Large intestine (tissue), 3 donors: ENCODE data around the gene PRKN. TPM values are rescaled to one million over a fixed set of nuclear protein-coding genes. Genes with fewer than 3 reads are reported as not detected.
"Not testable (repeated sequence)": the region's sequence is repeated elsewhere in the genome, so short reads cannot be mapped to it uniquely, and the experiment has no call there.

Source experiments
- DNase-seq, 2 donors: peaks; one replicate each; pipeline versions ENCODE4 v3.0.0 to v3.0.0-alpha.2; 2013
- H3K27ac ChIP-seq: one replicate; pipeline ENCODE4 v1.5.1; 2013; ENCODE audit warnings: low read length
- H3K27me3 ChIP-seq: 2 replicates; pipeline ENCODE4 v1.6.1; 2013; ENCODE audit warnings: low read length; ENCODE audit not compliant: control insufficient read depth, insufficient read depth
- H3K36me3 ChIP-seq: 2 replicates; pipeline ENCODE4 v1.6.1; 2013; ENCODE audit warnings: low read length; ENCODE audit not compliant: control insufficient read depth, insufficient read depth
- H3K4me1 ChIP-seq: one replicate; pipeline ENCODE4 v1.6.1; 2013; ENCODE audit warnings: low read length; ENCODE audit not compliant: control insufficient read depth, insufficient read depth
- H3K4me3 ChIP-seq: one replicate; pipeline ENCODE4 v1.5.1; 2013; ENCODE audit warnings: low read length
- H3K9me3 ChIP-seq: one replicate; pipeline ENCODE4 v1.6.1; 2013; ENCODE audit warnings: mild to moderate bottlenecking, low read depth, low read length, moderate library complexity; ENCODE audit not compliant: control insufficient read depth
- WGBS: methylation state at CpG from one replicate; pipeline ENCODE4 v1.1.5; 2013; ENCODE audit warnings: low lambda C conversion rate; ENCODE audit not compliant: insufficient coverage; 5-methylcytosine and 5-hydroxymethylcytosine counted together
- polyA plus RNA-seq: library from polyadenylated mRNA; unstranded; fragments of 120-200 nt; gene quantifications from one replicate; pipeline ENCODE4 v1.2.1, GENCODE V29; 2013

The PRKN gene
- polyA plus RNA-seq, 1 donor, result 2.5 TPM

GRCh38 chr6:161315246-161315917 is 1412.2 kb downstream of the PRKN start:
- WGBS, result 87% methylated on average over 7 of the region's 15 CpGs
- H3K27ac ChIP-seq, H3K27me3 ChIP-seq, H3K9me3 ChIP-seq, H3K4me1 ChIP-seq, DNase-seq, H3K36me3 ChIP-seq, H3K4me3 ChIP-seq: not testable (repeated sequence)

GRCh38 chr6:161314541-161315245 is 1412.9 kb downstream of the PRKN start:
- H3K27ac ChIP-seq, H3K36me3 ChIP-seq, H3K9me3 ChIP-seq, DNase-seq, H3K4me3 ChIP-seq, H3K4me1 ChIP-seq, H3K27me3 ChIP-seq: not testable (repeated sequence)
- no CpG with 5 or more reads among the region's 20 CpGs for WGBS

GRCh38 chr6:161313940-161314509 is 1413.5 kb downstream of the PRKN start:
- Histone ChIP-seq H3K36me3 (no peaks in the 10 kb centered on the region), H3K4me3 (no peak overlapping the region), H3K27ac (no peak overlapping the region), H3K9me3 (peaks cover 3% of the 10 kb centered on the region), H3K4me1 (no peaks in the 10 kb centered on the region), H3K27me3 (no peaks in the 10 kb centered on the region)
- 83% methylated on average over 1 of the region's 6 CpGs for WGBS
- no peak for DNase-seq

GRCh38 chr6:161313475-161313874 is 1414.1 kb downstream of the PRKN start:
- DNase-seq, H3K9me3 ChIP-seq, H3K4me1 ChIP-seq, H3K36me3 ChIP-seq, H3K4me3 ChIP-seq, H3K27me3 ChIP-seq, H3K27ac ChIP-seq: not testable (repeated sequence)
- WGBS, result no CpG with 5 or more reads among the region's 3 CpGs

- H3K27me3 ChIP-seq, H3K4me1 ChIP-seq, H3K4me3 ChIP-seq, H3K9me3 ChIP-seq, DNase-seq, H3K27ac ChIP-seq, H3K36me3 ChIP-seq: not testable (repeated sequence)
- WGBS, result no CpG with 5 or more reads among the region's 7 CpGs
These were observed 1417.8 kb downstream of the PRKN start for GRCh38 chr6:161309774-161310173.

- Histone ChIP-seq H3K36me3 (no peaks in the 10 kb centered on the region), H3K9me3 (no peaks in the 10 kb centered on the region), H3K27ac (no peak overlapping the region), H3K27me3 (no peaks in the 10 kb centered on the region), H3K4me3 (no peak overlapping the region), H3K4me1 (no peaks in the 10 kb centered on the region)
- DNase-seq, result no peak
- 33% methylated on average over 1 of the region's 10 CpGs for WGBS
These were observed 1419.4 kb downstream of the PRKN start for GRCh38 chr6:161308075-161308655.

GRCh38 chr6:161305860-161306259 is 1421.7 kb downstream of the PRKN start:
- no peak for DNase-seq
- Histone ChIP-seq H3K27me3 (no peaks in the 10 kb centered on the region), H3K9me3 (no peaks in the 10 kb centered on the region), H3K36me3 (no peaks in the 10 kb centered on the region), H3K27ac (no peak overlapping the region), H3K4me1 (no peaks in the 10 kb centered on the region), H3K4me3 (no peak overlapping the region)
- no CpG with 5 or more reads among the region's 4 CpGs for WGBS

GRCh38 chr6:161303628-161304340 is 1423.8 kb downstream of the PRKN start:
- no peaks in the 10 kb centered on the region for H3K9me3 ChIP-seq
- no peak overlapping the region for H3K4me3 ChIP-seq
- WGBS, result no CpG with 5 or more reads among the region's 16 CpGs
- no peak overlapping the region for H3K27ac ChIP-seq
- H3K4me1 ChIP-seq, result no peaks in the 10 kb centered on the region
- H3K36me3 ChIP-seq, result no peaks in the 10 kb centered on the region
- no peaks in the 10 kb centered on the region for H3K27me3 ChIP-seq
- no peak for DNase-seq

- no peaks in the 10 kb centered on the region for H3K36me3 ChIP-seq
- no peaks in the 10 kb centered on the region for H3K27me3 ChIP-seq
- H3K9me3 ChIP-seq, result no peaks in the 10 kb centered on the region
- no CpG with 5 or more reads among the region's 6 CpGs for WGBS
- no peak overlapping the region for H3K27ac ChIP-seq
- no peak for DNase-seq
- H3K4me3 ChIP-seq, result no peak overlapping the region
- no peaks in the 10 kb centered on the region for H3K4me1 ChIP-seq
These were observed 1424.6 kb downstream of the PRKN start for GRCh38 chr6:161302949-161303348.

- no peaks in the 10 kb centered on the region for H3K36me3 ChIP-seq
- no peaks in the 10 kb centered on the region for H3K27me3 ChIP-seq
- DNase-seq, result no peak
- H3K4me3 ChIP-seq, result no peak overlapping the region
- H3K4me1 ChIP-seq, result no peaks in the 10 kb centered on the region
- H3K27ac ChIP-seq, result no peak overlapping the region
- H3K9me3 ChIP-seq, result no peaks in the 10 kb centered on the region
- WGBS, result 100% methylated on average over 1 of the region's 2 CpGs
These were observed 1426.2 kb downstream of the PRKN start for GRCh38 chr6:161301338-161301737.
